Upper lobe of left lung (tissue), 6 donors: ENCODE data around the gene ZNF423. TPM values are rescaled to one million over a fixed set of nuclear protein-coding genes. Genes with fewer than 3 reads are reported as not detected.

Experiments
- ATAC-seq, 2 donors: fragments of 200-7000 bp; cut with Tn5 transposase; one replicate each; pipeline ENCODE4 v1.9.1; 2022; ENCODE audit warnings: mild to moderate bottlenecking in 2 of 2, moderate library complexity in 2 of 2; ENCODE audit not compliant: low FRiP score in 2 of 2
- DNase-seq, 2 donors: peaks; one replicate each; pipeline ENCODE4 v3.0.0-alpha.2; 2019 to 2020
- H3K27ac ChIP-seq, 4 donors: fragments of 200-600 bp; sonication (generic); one replicate each; pipeline ENCODE4 v1.5.1; 2016 to 2019
- H3K27me3 ChIP-seq, 4 donors: fragments of 200-600 bp; sonication (generic); one replicate each; pipeline ENCODE4 v1.5.1; 2017 to 2019
- H3K36me3 ChIP-seq, 4 donors: fragments of 200-600 bp; sonication (generic); one replicate each; pipeline ENCODE4 v1.5.1; 2016 to 2019
- H3K4me1 ChIP-seq, 4 donors: fragments of 200-600 bp; sonication (generic); one replicate each; pipeline ENCODE4 v1.5.1; 2018 to 2019
- H3K4me3 ChIP-seq, 4 donors: fragments of 200-600 bp; sonication (generic); one replicate each; pipeline ENCODE4 v1.5.1; 2017 to 2019; ENCODE audit warnings: mild to moderate bottlenecking in 2 of 4, moderate library complexity in 1 of 4
- H3K9me3 ChIP-seq, 4 donors: fragments of 200-600 bp; sonication (generic); one replicate each; pipeline ENCODE4 v1.5.1; 2018 to 2019
- CTCF ChIP-seq, 6 experiments: fragments of 450-650 bp in 4 of 6; fragments of 200-600 bp in 2 of 6; sonication (generic) in 2 of 6; IDR thresholded peaks; one replicate each; pipeline ENCODE4 v1.5.1; 2016 to 2019; ENCODE audit warnings: antibody characterized with exemption in 6 of 6
- EP300 ChIP-seq, 4 donors: sonication (generic); formaldehyde crosslinking; IDR thresholded peaks; one replicate each; pipeline ENCODE4 v1.5.1; 2017; ENCODE audit warnings: antibody characterized with exemption in 4 of 4, control low read depth in 2 of 4
- POLR2A ChIP-seq, 4 donors: fragments of 450-650 bp; IDR thresholded peaks; one replicate each; pipeline ENCODE4 v1.5.1; 2016 to 2017; ENCODE audit warnings: antibody characterized with exemption in 4 of 4, mild to moderate bottlenecking in 2 of 4
- POLR2AphosphoS5 ChIP-seq, 2 donors: sonication (generic); formaldehyde crosslinking; IDR thresholded peaks; one replicate each; pipeline ENCODE4 v1.5.1; 2017; ENCODE audit warnings: antibody characterized with exemption in 2 of 2
- WGBS, 2 donors: methylation state at CpG; one replicate each; pipeline ENCODE4 v1.1.5; 2017 to 2018; 5-methylcytosine and 5-hydroxymethylcytosine counted together
- total RNA-seq, 6 donors: library from RNA; depleted of rRNA in 4 of 6; stranded (reverse); fragments of >200 nt in 4 of 6; gene quantifications; one replicate each; pipeline versions ENCODE4 v1.1.0 to v1.2.1, GENCODE V29; 2016 to 2021
- donor health status: DM: no; HTN: no; CAD: no; lungs with moderate emphysema.
- donor health status: DM: no; HTN: yes; CAD: no; lungs with severe emphysema.

Gene ZNF423
- total RNA-seq, 6 donors from 2014 or later: 4.1 to 11.4 (median 6.7) TPM

- Histone ChIP-seq H3K4me1 (peaks cover 0 to 7% (median 3%) of the 10 kb centered on the region in 4 donors), H3K36me3 (no peaks in the 10 kb centered on the region), H3K27ac (no peak overlapping the region), H3K27me3 (no peaks in the 10 kb centered on the region), H3K9me3 (no peaks in the 10 kb centered on the region), H3K4me3 (no peak overlapping the region)
- WGBS, 2 donors: 78 to 80% methylated on average over 7 of the region's 7 CpGs
- TF ChIP-seq POLR2AphosphoS5 (IDR thresholded peaks at IDR 0.05) (no peak), POLR2A (IDR thresholded peaks at IDR 0.05) (no peak), EP300 (IDR thresholded peaks at IDR 0.05) (no peak), CTCF (IDR thresholded peaks at IDR 0.05) (no peak)
- DNase-seq: peak in 1 of 2 donors; percentile 26
- no peak for ATAC-seq
These were observed 392.4 kb downstream of the ZNF423 start for GRCh38 chr16:49463529-49463928.

- TF ChIP-seq EP300 (IDR thresholded peaks at IDR 0.05): no peak
- TF ChIP-seq CTCF (IDR thresholded peaks at IDR 0.05): no peak
- TF ChIP-seq POLR2AphosphoS5 (IDR thresholded peaks at IDR 0.05): no peak
- TF ChIP-seq POLR2A (IDR thresholded peaks at IDR 0.05): no peak
- Histone ChIP-seq H3K27me3 (no peaks in the 10 kb centered on the region), H3K4me3 (no peak overlapping the region), H3K36me3 (no peaks in the 10 kb centered on the region), H3K4me1 (peaks cover 0 to 7% (median 3%) of the 10 kb centered on the region in 4 donors), H3K27ac (no peak overlapping the region), H3K9me3 (no peaks in the 10 kb centered on the region)
- ATAC-seq: no peak
- peak in 1 of 2 donors; percentile 10 for DNase-seq
- WGBS, 2 donors: 73 to 81% methylated on average over 3 to 6 of the region's 6 CpGs
These were observed 392.9 kb downstream of the ZNF423 start for GRCh38 chr16:49462989-49463371.

GRCh38 chr16:49462362-49462988 is 393.4 kb downstream of the ZNF423 start:
- no peak for DNase-seq
- TF ChIP-seq CTCF (IDR thresholded peaks at IDR 0.05) (no peak), POLR2AphosphoS5 (IDR thresholded peaks at IDR 0.05) (no peak), EP300 (IDR thresholded peaks at IDR 0.05) (no peak), POLR2A (IDR thresholded peaks at IDR 0.05) (no peak)
- Histone ChIP-seq H3K27me3 (no peaks in the 10 kb centered on the region), H3K4me1 (peaks cover 0 to 7% (median 3%) of the 10 kb centered on the region in 4 donors), H3K27ac (no peak overlapping the region), H3K36me3 (no peaks in the 10 kb centered on the region), H3K4me3 (no peak overlapping the region), H3K9me3 (no peaks in the 10 kb centered on the region)
- 84 to 87% methylated on average over 8 of the region's 8 CpGs for WGBS, 2 donors
- ATAC-seq: no peak

- H3K9me3 ChIP-seq: no peaks in the 10 kb centered on the region
- H3K36me3 ChIP-seq: no peaks in the 10 kb centered on the region
- TF ChIP-seq EP300 (IDR thresholded peaks at IDR 0.05) (no peak), CTCF (IDR thresholded peaks at IDR 0.05) (no peak), POLR2AphosphoS5 (IDR thresholded peaks at IDR 0.05) (no peak), POLR2A (IDR thresholded peaks at IDR 0.05) (no peak)
- peaks cover 0 to 7% (median 3%) of the 10 kb centered on the region in 4 donors for H3K4me1 ChIP-seq
- WGBS, 2 donors: 88 to 91% methylated on average over 6 to 7 of the region's 7 CpGs
- no peak overlapping the region for H3K27ac ChIP-seq
- no peak for ATAC-seq
- no peaks in the 10 kb centered on the region for H3K27me3 ChIP-seq
- DNase-seq: peak; percentile 18 to 44
- H3K4me3 ChIP-seq: no peak overlapping the region
These were observed 394.4 kb downstream of the ZNF423 start for GRCh38 chr16:49461517-49461951.
